ENCODE measurements around the gene AFG1L. TPM values are rescaled to one million over a fixed set of nuclear protein-coding genes. Genes with fewer than 3 reads are reported as not detected.

Gene AFG1L
- polyA plus RNA-seq, 1 of the 3 experiments (the other 2 are of a cell fraction): 0.71 TPM

- no peak overlapping the region for H3K27ac ChIP-seq (ENCODE audit: low read depth in 2 of 2, low read length in 1 of 2)
- no peaks in the 10 kb centered on the region for H3K27me3 ChIP-seq (ENCODE audit: insufficient read depth)
- H3K9me3 ChIP-seq: no peaks in the 10 kb centered on the region
- no peaks in the 10 kb centered on the region for H3K4me1 ChIP-seq (ENCODE audit: control insufficient read depth in 1 of 2, insufficient read depth in 2 of 2, low read depth in 1 of 2, low read length in 1 of 2)
- TF ChIP-seq REST (IDR thresholded peaks at IDR 0.05; ENCODE audit: low read depth, low read length): no peak
- no peak for TF ChIP-seq SIN3A (IDR thresholded peaks at IDR 0.05; ENCODE audit: borderline replicate concordance, low read depth, low read length)
- TF ChIP-seq TCF12 (IDR thresholded peaks at IDR 0.05): no peak
- TF ChIP-seq RFX5 (IDR thresholded peaks at IDR 0.05; ENCODE audit: low read length): no peak
- TF ChIP-seq EZH2phosphoT487 (IDR thresholded peaks at IDR 0.05; ENCODE audit: borderline replicate concordance, low read depth): no peak
- no peak for TF ChIP-seq RXRA (IDR thresholded peaks at IDR 0.05; ENCODE audit: borderline replicate concordance, low read depth)
- no peak for TF ChIP-seq IRF3 (IDR thresholded peaks at IDR 0.05; ENCODE audit: low read depth, low read length)
- no peak for TF ChIP-seq MXI1 (IDR thresholded peaks at IDR 0.05; ENCODE audit: low read depth, low read length)
- TF ChIP-seq RAD21 (IDR thresholded peaks at IDR 0.05; ENCODE audit: low read length): no peak
- no peak for TF ChIP-seq FOSL2 (IDR thresholded peaks at IDR 0.05; ENCODE audit: borderline replicate concordance, low read depth)
- no peak for TF ChIP-seq USF1 (IDR thresholded peaks at IDR 0.05; ENCODE audit: borderline replicate concordance, low read depth)
- no peak for TF ChIP-seq EP300 (IDR thresholded peaks at IDR 0.05; ENCODE audit: borderline replicate concordance in 1 of 2, low read depth in 1 of 2, low read length in 1 of 2)
- TF ChIP-seq SMC3 (IDR thresholded peaks at IDR 0.05; ENCODE audit: low read depth, low read length): no peak
- TF ChIP-seq GABPA (IDR thresholded peaks at IDR 0.05; ENCODE audit: low read depth): no peak
- no peak for TF ChIP-seq USF2 (IDR thresholded peaks at IDR 0.05; ENCODE audit: borderline replicate concordance, low read depth, low read length)
- no peak for TF ChIP-seq TEAD4 (IDR thresholded peaks at IDR 0.05; ENCODE audit: borderline replicate concordance, insufficient read depth)
- no peak for TF ChIP-seq FOXJ3 (CRISPR knock-in tag; IDR thresholded peaks at IDR 0.05)
- no peak for TF ChIP-seq FOXM1 (IDR thresholded peaks at IDR 0.05; ENCODE audit: low read depth)
- TF ChIP-seq YY1 (IDR thresholded peaks at IDR 0.05; ENCODE audit: low read depth): no peak
- TF ChIP-seq CHD2 (IDR thresholded peaks at IDR 0.05; ENCODE audit: low read length, partially characterized antibody): no peak
- CTCF ChIA-PET: no interaction called here
- H4K20me1 ChIP-seq (ENCODE audit: insufficient read depth): no peaks in the 10 kb centered on the region
- H3K9ac ChIP-seq: no peak overlapping the region
- no peaks in the 10 kb centered on the region for H3K79me2 ChIP-seq (ENCODE audit: insufficient read depth)
- no peaks in the 10 kb centered on the region for H3K9me2 ChIP-seq
- H3K4me3 ChIP-seq (ENCODE audit: low read depth in 2 of 2, low read length in 1 of 2): no peak overlapping the region
- POLR2A ChIA-PET: no interaction called here
- H3K4me2 ChIP-seq: no peak overlapping the region
- no peaks in the 10 kb centered on the region for H3F3A ChIP-seq (replicated peaks; ENCODE audit: insufficient read depth)
- DNase-seq: no peak
- 0 out of 2 replicates have a peak overlapping the region, but pooled peaks have one; percentile 16 for H2AFZ ChIP-seq (ENCODE audit: low read depth)
- H3K36me3 ChIP-seq (replicated peaks in 1 of 2; ENCODE audit: control insufficient read depth in 1 of 2, insufficient read depth in 2 of 2, low read length in 1 of 2): no peaks in the 10 kb centered on the region
Observed at GRCh38 chr6:108285381-108285780, 9.5 kb upstream of the AFG1L start.

All from SK-N-SH (cell line).